Ishikawa (cell line): Measurements from ENCODE around the gene GIT1.

Source experiments
- EGR1 ChIP-seq: IDR thresholded peaks from 2 replicates; pipeline ENCODE4 v1.6.1; 2012
- EP300 ChIP-seq: IDR thresholded peaks from 2 replicates; pipeline ENCODE4 v1.6.1; 2012; ENCODE audit warnings: borderline replicate concordance
- FOXM1 ChIP-seq: IDR thresholded peaks from 2 replicates; pipeline ENCODE4 v1.6.1; 2012; ENCODE audit warnings: low read depth, borderline replicate concordance
- RAD21 ChIP-seq: IDR thresholded peaks from 2 replicates; pipeline ENCODE4 v1.6.1; 2012; ENCODE audit warnings: low read depth
- TAF1 ChIP-seq: IDR thresholded peaks from 2 replicates; pipeline ENCODE4 v1.6.1; 2012; ENCODE audit warnings: low read depth, mild to moderate bottlenecking
- TCF12 ChIP-seq: IDR thresholded peaks from 2 replicates; pipeline ENCODE4 v1.6.1; 2012; ENCODE audit warnings: low read depth
- TEAD4 ChIP-seq: IDR thresholded peaks from 2 replicates; pipeline ENCODE4 v1.6.1; 2012
- YY1 ChIP-seq: IDR thresholded peaks from 2 replicates; pipeline ENCODE4 v1.6.1; 2012; ENCODE audit warnings: low read depth
- TF ChIP-seq, protein P1 (sequence below): IDR thresholded peaks from 2 replicates; pipeline ENCODE4 v1.6.1; 2012; ENCODE audit warnings: low read depth, mild to moderate bottlenecking
- TF ChIP-seq, protein P2 (sequence below): IDR thresholded peaks from 2 replicates; pipeline ENCODE4 v1.6.1; 2012

DNA sequence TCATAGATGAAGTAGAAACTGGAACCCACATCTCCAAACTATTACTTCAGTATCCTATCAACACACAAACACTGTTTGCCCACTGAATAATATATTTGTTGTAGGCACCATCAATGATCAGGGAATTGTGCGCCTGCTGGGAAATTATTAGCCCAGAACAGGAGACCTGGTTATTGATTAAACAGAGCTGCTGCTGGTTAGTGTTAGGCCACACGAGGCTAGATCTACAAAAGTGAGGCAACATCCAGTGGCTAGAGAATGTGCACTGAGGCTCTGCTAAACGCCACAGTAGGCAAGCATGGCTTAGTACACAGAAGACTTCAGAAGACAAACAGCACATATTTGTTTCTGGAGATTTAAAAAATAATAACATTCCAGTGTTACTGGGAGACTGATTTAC lies 33.6 kb downstream of the GIT1 start:
- TF ChIP-seq EP300 (no peak), TCF12 (no peak), RAD21 (no peak), FOXM1 (no peak), TAF1 (no peak), EGR1 (no peak), YY1 (no peak), TEAD4 (no peak)
- TF ChIP-seq, protein P1, sequence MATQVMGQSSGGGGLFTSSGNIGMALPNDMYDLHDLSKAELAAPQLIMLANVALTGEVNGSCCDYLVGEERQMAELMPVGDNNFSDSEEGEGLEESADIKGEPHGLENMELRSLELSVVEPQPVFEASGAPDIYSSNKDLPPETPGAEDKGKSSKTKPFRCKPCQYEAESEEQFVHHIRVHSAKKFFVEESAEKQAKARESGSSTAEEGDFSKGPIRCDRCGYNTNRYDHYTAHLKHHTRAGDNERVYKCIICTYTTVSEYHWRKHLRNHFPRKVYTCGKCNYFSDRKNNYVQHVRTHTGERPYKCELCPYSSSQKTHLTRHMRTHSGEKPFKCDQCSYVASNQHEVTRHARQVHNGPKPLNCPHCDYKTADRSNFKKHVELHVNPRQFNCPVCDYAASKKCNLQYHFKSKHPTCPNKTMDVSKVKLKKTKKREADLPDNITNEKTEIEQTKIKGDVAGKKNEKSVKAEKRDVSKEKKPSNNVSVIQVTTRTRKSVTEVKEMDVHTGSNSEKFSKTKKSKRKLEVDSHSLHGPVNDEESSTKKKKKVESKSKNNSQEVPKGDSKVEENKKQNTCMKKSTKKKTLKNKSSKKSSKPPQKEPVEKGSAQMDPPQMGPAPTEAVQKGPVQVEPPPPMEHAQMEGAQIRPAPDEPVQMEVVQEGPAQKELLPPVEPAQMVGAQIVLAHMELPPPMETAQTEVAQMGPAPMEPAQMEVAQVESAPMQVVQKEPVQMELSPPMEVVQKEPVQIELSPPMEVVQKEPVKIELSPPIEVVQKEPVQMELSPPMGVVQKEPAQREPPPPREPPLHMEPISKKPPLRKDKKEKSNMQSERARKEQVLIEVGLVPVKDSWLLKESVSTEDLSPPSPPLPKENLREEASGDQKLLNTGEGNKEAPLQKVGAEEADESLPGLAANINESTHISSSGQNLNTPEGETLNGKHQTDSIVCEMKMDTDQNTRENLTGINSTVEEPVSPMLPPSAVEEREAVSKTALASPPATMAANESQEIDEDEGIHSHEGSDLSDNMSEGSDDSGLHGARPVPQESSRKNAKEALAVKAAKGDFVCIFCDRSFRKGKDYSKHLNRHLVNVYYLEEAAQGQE, result no peak
- TF ChIP-seq, protein P2, sequence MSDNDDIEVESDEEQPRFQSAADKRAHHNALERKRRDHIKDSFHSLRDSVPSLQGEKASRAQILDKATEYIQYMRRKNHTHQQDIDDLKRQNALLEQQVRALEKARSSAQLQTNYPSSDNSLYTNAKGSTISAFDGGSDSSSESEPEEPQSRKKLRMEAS, result no peak
